Body of pancreas (tissue), 4 donors: Measurements from ENCODE around the gene SPOCD1.

Experiments used
- POLR2A ChIP-seq, 3 donors: fragments of 450-650 bp; IDR thresholded peaks; one replicate each; pipeline ENCODE4 v1.6.1; 2016; ENCODE audit warnings: antibody characterized with exemption in 3 of 3, mild to moderate bottlenecking in 2 of 3
- TF ChIP-seq, protein P1 (sequence below), 7 experiments: fragments of 450-650 bp in 4 of 7; fragments of 200-600 bp in 3 of 7; sonication (generic) in 3 of 7; IDR thresholded peaks; one replicate each; pipeline ENCODE4 v1.5.1; 2016 to 2019; ENCODE audit warnings: antibody characterized with exemption in 7 of 7

DNA sequence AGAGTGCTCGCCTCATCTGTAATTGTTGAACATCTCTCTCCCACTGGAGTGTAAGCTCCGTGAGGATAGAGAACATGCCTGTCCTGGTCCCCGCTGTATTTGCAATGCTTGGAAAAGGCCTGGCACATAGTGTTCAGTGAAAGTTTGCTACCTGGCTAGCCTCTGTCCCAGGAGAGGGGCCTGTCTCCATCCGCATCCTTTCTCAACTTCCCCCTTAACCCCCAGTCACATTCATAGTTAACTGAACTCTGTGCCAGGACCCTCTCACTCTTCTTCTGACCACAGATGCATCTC lies 15.2 kb downstream of the SPOCD1 start:
- TF ChIP-seq, protein P1, sequence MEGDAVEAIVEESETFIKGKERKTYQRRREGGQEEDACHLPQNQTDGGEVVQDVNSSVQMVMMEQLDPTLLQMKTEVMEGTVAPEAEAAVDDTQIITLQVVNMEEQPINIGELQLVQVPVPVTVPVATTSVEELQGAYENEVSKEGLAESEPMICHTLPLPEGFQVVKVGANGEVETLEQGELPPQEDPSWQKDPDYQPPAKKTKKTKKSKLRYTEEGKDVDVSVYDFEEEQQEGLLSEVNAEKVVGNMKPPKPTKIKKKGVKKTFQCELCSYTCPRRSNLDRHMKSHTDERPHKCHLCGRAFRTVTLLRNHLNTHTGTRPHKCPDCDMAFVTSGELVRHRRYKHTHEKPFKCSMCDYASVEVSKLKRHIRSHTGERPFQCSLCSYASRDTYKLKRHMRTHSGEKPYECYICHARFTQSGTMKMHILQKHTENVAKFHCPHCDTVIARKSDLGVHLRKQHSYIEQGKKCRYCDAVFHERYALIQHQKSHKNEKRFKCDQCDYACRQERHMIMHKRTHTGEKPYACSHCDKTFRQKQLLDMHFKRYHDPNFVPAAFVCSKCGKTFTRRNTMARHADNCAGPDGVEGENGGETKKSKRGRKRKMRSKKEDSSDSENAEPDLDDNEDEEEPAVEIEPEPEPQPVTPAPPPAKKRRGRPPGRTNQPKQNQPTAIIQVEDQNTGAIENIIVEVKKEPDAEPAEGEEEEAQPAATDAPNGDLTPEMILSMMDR (IDR thresholded peaks at IDR 0.05), result no peak
- TF ChIP-seq POLR2A (IDR thresholded peaks at IDR 0.05), result no peak
